HG02973 (cell line): Measurements from ENCODE around the gene MACROD2.

Experiments
- ATAC-seq: cut with Tn5 transposase; IDR thresholded peaks from one replicate; pipeline ENCODE4 v1.9.1; 2021; ENCODE audit warnings: moderate library complexity; ENCODE audit not compliant: unreplicated experiment

MACROD2 gene

DNA sequence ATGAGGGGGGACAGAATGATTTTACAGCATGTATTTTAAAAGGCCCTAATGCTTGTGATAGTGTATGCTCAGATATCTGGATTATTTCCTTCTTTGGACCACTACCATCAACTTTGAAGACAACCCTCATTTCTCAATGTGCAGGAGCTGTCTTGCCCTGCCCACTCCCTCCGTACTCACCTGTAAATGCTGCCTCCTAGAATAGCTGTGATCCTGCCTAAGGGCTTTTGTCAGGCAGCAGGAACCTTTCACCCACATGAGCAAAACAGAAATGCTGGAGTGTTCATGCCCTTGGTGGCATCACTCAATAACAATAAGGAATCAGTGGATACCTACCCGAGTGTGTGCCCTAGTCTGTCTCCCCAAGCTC is 1065.7 kb downstream of the MACROD2 start:
- ATAC-seq: no peak

DNA sequence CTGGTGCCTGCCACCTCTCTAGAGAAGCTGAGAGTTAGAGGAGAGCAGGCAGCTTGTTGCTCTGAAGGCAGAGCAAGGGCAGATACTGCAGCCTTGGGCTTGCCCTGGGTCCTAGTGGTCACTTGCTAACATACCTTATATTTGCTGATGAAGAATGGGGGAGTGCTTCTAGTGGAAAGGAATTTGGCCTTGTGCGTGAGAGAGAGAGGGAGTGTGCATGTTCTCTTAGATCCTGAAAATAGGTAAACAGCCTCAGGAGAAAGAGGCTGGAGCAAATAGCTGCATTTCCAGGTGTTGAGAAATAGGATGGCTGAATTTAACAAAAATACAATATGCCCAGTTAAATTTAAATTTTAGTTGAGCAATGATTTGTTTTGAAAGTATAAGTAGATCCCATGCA is 1066.6 kb downstream of the MACROD2 start:
- no peak for ATAC-seq

DNA sequence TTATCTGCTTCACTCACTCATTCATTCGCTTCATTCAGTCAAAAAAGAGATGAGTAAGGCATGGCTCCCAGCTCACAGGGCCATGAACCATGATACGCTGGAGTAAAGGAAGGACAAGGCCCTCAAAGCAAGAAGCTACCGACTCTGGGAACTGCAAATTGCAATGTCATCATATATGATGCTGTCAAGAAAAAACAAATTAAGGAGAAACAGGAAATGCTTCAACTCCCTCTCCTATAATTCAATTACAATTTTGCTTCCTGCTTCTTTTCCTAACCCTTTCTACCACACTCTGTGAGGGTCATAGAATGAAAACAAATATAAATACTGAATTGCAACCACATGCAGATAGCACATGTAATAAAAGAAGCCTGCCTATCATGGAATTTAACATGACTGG is 1067.8 kb downstream of the MACROD2 start:
- ATAC-seq: no peak

DNA sequence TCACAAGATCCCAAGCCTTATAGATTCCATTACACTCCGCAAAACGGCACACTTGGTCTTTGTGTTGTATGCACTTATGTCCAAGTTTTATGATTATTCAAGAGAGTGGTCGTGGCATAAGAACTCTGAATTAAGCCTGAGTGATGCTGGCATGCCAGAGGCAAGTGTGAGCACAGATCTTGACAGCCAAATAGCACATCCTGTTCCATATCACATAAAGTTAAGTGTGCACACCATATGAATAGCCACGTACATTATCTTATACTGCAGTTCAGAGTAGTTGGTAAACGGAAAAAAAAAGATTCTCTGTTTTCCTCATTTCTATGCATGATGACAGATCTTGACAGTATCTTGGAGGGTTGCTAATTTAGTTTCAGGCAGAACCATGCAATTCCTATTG is 1069.4 kb downstream of the MACROD2 start:
- ATAC-seq: no peak

DNA sequence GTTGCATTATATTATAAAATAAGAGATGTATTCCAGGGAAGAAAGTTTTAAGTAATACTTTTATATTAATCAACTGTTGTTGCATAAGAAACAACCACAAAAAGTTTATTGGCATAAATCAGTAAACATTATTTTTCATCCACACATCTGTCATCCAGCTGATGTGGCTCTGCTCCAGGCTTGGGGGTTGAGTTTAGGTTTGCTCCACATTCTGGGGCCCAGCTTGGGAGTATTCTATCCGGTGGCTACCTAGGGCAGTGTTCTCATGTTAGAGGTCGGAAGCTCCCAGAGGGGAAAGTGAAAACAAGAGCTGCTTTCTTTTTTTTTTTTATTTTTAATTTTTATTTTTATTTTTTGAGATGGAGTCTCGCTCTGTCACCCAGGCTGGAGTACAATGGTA is 1070.5 kb downstream of the MACROD2 start:
- no peak for ATAC-seq

DNA sequence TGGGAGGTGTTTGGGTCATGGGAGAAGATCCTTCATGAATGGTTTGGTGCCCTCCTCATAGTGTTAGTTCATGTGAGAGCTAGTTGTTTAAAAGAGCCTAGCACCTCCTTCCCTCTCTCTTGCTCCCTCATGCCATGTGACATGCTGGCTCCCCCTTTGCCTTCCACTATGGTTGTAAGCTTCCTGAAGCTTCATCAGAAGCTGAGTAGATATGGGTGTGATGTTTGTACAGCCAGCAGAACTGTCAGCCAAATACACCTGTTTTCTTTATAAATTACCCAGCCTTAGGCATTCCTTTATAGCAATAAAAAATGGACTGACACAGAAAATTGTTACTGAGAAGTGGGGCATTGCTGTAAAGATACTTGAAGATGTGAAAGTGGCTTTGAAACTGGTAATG is 1073.2 kb downstream of the MACROD2 start:
- no peak for ATAC-seq

DNA sequence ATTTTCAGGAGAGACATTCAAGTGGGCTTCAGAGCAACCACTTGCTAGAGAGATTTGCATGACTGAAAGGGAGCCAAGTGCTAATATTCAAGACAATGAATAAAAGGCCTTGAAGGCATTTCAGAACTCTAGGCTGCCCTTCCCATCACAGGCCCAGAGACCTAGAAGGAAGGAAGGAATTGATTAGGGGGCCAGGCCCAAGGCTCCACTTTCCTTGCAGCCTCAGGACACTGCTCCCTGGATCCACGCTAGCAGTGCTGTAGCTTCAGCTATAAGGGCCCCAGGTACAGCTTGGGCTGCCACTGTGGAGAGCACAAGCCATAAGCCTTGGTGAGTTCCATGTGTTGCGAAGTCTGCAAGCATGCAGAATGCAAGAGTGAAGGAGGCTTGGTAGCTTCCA is 1074.0 kb downstream of the MACROD2 start:
- ATAC-seq: no peak

DNA sequence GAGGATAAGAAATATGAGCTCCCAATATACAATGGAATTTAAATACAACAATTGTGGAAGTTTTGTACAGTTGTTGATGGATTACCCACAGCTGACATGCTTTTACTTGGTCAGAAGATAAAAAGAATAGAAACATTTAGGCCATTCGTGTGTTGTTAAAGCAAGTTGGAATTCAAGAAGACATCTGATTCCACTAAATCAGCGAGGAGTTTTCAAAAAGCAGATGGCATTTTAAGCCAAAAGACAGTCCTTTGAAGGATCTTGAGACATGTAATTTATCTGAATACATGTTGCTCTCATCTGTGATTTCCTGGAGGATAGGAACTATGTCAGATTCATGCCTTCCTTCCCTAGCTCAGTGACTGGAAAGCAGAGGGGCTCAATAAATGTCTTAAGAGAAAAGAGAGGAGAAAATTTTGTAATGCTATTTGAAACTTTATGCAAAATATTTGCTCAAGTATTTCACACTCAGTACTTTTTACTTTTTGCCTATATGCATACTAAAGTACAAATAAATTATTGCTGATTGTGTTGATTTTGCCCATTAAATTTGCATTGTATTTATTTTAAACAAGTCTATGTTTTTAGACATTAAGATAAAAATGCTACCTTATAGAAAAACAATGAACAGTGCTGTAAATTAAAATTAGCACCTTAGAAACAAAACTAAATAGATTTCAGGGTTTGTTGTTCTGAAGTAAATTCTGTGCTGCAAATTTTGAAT is 1075.9 kb downstream of the MACROD2 start:
- no peak for ATAC-seq

DNA sequence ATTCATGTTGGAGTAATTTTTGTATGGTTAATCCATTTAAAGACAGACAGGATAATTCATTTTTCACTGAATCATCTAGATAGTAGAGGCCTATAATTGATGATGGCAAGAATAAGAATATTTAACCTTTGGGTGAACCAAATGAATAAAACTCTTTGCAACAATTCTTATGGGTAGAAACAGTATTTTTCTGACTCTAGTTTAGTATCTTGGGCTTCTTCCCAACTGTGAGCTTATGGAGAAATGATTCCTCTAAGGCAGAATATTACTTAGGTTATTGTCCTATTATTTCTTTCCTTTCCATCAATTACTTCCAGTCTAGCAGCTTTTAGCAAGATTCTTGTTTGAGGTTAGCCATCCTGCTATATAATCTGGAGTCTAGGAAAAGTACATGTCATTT is 1077.0 kb downstream of the MACROD2 start:
- no peak for ATAC-seq

DNA sequence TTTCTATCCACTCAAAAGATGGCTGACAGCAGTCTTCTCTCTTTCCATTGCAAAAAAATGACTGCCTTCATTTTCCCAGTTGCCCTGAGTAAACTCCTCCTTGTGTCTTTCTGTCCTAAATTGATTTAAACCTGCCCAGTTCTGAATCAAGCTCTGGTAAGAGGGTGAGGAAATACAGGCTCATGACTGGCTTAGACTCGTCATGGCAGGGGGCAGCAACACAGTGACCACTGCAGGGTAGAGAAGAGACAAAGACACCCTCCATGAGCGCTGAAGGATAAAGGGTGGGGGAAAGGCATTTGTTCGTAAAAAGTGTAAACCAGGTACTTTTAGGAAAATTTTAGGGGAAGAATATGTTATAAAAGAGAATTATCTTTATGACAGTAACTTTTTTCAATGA is 1080.3 kb downstream of the MACROD2 start:
- no peak for ATAC-seq

DNA sequence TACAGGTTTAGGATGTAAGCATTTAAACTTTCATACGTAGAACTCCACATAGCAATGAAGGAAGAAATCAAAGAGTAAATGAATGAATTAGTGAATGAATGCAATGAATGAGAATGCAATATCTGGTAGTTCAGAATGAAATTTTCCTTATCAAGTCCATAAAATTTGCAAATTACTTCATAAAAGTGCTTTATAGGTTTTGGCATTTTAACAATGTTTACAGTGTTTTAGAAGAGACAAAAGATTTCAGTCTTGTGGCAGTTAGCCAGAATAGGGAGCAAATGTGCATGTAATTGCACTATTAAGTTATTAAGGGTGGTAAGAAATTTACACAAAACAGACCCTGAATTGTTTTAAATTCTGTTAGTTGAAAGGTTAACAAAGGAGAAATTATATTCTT is 1081.5 kb downstream of the MACROD2 start:
- no peak for ATAC-seq

DNA sequence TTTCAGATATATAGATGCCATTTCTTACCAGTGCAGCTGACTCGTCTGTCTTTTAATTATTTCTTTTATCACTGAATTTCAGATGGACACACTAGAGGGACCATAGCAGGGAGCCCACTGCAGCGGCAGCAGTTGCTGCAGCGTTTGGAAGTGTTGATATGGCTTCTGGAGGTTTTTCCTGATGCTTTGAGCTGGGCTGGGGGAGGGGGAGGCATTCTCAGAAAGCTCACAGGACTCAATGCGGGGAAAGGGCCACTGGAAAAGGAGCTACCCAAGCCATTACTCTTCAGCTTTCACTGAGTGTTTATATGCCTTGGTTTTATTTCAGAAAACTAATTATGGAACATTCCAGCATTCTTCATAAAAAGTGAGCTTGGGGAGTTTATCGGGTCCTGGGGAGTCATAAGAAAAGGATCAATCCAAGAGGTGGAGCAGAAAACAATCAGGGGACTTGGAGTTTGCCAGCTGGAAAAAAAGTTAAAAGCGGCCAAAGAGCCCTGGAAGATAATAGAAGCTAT is 1082.5 kb downstream of the MACROD2 start:
- no peak for ATAC-seq

DNA sequence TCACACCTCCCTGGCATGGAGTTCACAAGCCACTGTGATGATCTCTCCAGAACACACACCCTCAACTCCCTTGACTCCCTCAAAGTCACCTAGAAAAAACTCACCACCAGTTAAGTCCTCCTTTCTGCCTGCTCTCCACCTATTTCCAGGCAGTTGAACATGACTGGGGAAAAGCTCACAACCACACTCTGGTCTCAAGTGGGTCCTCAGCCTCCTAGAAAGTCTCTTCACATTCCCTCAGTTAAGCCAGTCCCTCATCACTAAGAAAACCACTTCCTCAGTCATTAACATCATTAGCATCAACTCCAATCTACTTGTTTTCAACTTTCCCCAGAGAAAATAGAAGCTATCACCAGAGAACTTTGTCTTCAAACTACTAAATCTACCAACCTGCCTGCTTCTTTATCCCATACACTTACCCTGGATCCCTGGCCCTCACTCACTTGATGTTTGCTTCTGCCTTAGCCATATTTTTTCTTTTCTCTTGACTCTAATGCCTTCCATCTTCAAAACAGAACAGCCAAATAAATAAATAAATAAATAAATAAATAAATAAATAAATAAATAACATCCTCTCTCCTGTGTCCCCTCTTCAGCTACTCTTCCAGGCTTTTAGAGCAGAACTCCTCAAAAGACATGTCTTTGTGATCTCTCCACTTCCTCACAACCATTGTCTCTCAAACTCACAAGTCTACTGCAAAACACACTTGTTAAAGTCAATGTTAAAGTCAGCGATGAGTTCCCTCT is 1084.5 kb downstream of the MACROD2 start:
- ATAC-seq: no peak

DNA sequence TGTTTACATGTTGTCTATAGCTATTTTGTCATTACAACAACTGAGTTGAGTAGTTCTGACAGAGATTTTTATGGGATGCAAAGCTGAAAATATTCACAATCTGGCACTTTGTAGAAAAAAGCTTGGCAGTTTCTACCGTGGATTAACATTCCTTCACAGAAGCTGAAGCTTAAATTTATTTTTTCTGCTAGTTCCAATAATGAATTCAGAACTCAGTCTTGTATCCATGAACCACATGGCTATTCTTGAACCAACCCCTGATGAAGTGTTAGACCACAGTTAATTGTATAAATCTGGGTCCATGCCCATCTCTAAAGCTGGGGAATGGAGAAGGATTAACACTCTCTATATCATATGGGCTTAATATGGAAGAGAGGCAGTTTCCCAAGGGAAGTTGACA is 1085.9 kb downstream of the MACROD2 start:
- ATAC-seq: no peak

DNA sequence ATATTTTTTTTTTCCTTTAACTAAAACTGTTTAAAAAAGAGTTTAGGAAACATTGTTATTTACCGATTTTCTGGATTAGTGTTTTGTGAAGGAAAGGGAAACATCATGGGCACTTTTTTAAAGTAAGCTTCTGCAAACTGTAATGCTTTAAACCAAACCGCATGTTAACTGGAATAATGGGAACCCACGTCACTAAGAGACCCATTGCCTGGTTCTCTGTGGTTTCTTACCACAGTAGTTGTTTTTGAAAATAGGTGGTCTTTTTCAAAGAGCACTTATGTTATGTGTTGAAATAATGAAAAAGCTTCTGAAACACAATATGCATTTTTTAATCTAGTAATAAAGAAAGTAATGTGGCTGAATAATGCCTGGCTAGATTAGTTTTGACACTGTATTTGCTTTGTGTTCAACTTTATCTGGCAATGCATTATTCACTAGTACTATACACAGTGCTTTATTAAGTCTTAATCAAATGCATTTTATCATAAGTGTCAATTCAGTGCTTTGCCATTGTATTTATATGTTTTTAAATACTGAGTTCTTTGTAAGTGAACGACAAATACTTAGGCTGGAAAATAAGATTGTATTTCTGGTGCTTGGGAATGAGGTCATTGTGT is 1096.2 kb downstream of the MACROD2 start:
- no peak for ATAC-seq

DNA sequence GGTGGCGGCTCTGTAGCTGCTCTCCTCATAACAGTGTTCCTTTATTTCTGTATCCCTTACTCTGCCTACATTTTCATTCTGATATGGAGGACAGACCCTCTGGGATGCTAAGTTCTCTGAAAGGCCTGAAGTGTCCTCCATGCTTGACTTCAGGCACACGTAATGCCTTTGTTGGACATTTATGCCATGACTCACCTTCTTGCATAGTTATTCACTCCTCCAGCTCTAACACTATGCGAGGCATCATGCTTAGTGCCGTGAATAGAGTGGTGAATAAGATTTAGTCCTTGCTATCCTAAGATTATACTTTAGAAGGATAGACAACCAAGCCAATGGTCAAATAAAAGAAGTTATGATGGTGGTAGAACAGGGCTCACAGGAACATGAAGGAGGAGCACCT is 1103.0 kb downstream of the MACROD2 start:
- ATAC-seq: no peak

DNA sequence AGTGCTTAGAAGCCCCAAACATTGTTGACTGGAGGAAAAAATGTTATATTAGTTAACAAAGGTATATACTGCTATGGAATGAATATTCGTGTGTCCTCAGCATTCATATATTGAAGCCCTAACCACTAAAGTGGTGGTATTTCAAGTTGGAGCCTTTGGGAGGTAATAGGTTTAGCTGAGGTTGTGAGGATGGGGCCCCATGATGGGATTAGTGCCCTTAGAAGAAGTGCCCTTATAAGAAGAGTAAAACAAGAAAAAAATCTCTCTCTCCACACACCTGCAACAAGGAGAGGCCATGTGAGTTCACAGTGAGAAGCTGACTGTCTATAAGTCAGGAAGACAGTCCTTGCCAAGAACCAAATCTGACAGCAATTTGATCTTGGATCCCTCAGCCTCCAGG is 1103.8 kb downstream of the MACROD2 start:
- no peak for ATAC-seq

DNA sequence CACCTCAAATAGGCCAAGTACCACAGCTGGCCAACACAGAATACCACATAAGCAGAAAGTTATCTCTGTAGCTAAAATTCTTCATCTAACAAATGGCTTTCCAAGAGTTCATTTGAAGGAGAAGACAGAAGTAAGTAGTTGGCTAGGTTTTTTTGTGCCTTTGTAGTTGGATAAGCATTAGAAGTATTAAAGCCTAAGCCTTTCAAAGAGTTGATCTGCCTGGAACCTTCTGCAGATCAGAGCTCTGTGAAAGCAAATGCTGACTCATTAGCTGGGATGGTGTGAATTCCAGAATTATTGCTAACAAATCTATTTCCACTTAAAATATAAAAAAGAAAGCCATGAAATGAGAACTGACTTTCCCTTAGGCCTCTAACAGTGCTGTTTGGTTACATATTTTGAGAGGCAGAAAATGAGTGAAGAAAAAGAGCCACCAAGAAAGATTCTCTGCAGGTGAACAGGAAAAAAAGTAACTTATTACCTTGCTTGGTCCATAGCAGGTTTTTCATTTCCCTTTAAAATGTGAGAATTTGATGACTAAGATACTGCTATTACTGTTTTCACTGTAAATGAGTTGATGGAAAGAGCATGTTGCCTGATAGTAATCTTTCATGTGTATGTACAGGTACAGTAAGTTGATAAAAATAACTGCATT is 1105.3 kb downstream of the MACROD2 start:
- ATAC-seq: no peak

DNA sequence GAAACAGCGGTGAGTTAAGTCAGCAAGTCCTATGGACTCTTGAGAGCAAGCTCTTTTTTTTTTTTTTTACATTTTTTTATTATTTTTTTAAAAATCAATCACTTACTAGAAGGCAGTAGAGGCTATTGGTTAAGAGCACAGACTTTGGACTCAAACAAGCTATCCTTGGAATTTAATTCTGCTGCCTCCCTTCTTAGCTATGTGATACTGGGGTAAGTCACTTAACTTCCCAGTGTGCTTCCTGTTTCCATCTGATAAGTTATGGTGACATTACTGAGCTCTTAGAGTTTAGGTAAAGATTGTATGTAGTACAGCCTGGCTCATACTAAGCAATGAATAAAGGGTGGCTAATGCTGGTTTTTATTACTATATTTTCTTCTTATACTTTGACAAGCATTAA is 1112.6 kb downstream of the MACROD2 start:
- no peak for ATAC-seq

DNA sequence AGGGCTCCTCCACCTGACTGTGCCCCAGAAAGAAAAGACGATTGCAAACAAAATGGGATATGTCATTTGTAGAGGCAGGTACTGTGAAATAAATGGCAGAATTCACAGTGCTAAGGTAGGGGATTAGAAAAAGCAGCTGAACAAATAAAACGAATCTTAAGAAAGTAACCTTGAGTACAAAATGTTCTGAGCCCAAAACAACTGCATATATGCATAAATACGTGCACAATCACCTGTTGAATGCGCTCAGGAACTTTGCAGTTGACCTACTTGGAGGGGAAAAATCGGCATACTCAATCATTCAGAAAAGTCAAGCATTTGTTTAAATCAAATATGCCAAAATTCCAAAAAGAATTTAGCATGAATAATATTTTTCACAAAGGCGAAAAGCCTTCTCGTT is 1114.2 kb downstream of the MACROD2 start:
- no peak for ATAC-seq

DNA sequence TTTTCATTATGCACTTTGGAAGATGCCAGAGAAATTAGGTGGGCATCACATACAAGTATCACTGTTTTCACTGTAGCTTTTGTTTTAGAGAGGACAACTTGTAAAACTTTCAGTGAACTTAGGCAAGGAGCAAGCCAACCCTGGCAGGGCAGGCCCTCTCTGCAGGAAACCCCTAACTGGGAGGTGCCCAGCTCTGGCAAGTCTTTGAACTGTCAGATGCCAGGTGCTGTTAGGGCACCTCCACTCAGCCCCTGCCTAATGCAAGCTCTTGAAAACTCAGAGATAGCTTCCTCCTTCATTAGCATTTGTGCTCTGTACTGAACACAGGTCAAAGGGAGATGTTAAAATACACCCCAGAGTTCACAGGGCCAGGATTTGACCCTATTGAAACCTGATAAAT is 1116.3 kb downstream of the MACROD2 start:
- ATAC-seq: no peak
